ENCODE measurements around the gene RPL11. TPM values are rescaled to one million over a fixed set of nuclear protein-coding genes. Genes with fewer than 3 reads are reported as not detected.

The RPL11 gene
- total RNA-seq, 2 donors from 2014 or later, result 553 to 720 TPM

- peaks cover 6 to 16% of the 10 kb centered on the region in 2 donors for H3K36me3 ChIP-seq (replicated peaks in 1 of 2; ENCODE audit: insufficient read depth in 1 of 2, low read depth in 2 of 2)
- peak overlapping the region; percentile 66 to 90 (median 84) for H3K27ac ChIP-seq
- peaks cover 45% of the 10 kb centered on the region for H3K4me1 ChIP-seq
- 4% methylated on average over 15 to 17 of the region's 17 CpGs for WGBS, 2 donors
- intact Hi-C loops (cut with DNase I), result no loop called here
- H3K27me3 ChIP-seq, result no peaks in the 10 kb centered on the region
- TF ChIP-seq POLR2A (IDR thresholded peaks at IDR 0.05), result no peak
- no peak for TF ChIP-seq CTCF (IDR thresholded peaks at IDR 0.05)
- no peaks in the 10 kb centered on the region for H3K9me3 ChIP-seq
- DNase-seq, result no peak
- H3K4me3 ChIP-seq, result peak overlapping the region; percentile 81 to 83
- no peak for ATAC-seq
Observed at GRCh38 chr1:23692308-23692871, 784 bp downstream of the RPL11 start.

- Histone ChIP-seq H3K36me3 (replicated peaks in 1 of 2; ENCODE audit: insufficient read depth in 1 of 2, low read depth in 2 of 2) (peaks cover 6 to 18% of the 10 kb centered on the region in 2 donors), H3K27me3 (no peaks in the 10 kb centered on the region), H3K4me3 (no peak overlapping the region), H3K9me3 (no peaks in the 10 kb centered on the region), H3K4me1 (peaks cover 45% of the 10 kb centered on the region), H3K27ac (peak overlapping the region in 2 of 4 donors; percentile 7 to 90)
- 55 to 64% methylated on average over 2 of the region's 2 CpGs for WGBS, 2 donors
- ATAC-seq, result no peak
- no peak for DNase-seq
- intact Hi-C loops (cut with DNase I), result no loop called here
- TF ChIP-seq CTCF (IDR thresholded peaks at IDR 0.05) (no peak), POLR2A (IDR thresholded peaks at IDR 0.05) (no peak)
Observed at GRCh38 chr1:23693599-23693998, 2.0 kb downstream of the RPL11 start.

- intact Hi-C loops (cut with DNase I), result no loop called here
- H3K36me3 ChIP-seq (replicated peaks in 1 of 2; ENCODE audit: insufficient read depth in 1 of 2, low read depth in 2 of 2), result peaks cover 6 to 19% of the 10 kb centered on the region in 2 donors
- no peaks in the 10 kb centered on the region for H3K9me3 ChIP-seq
- DNase-seq (no peak), ATAC-seq (no peak)
- TF ChIP-seq CTCF (IDR thresholded peaks at IDR 0.05), result no peak
- TF ChIP-seq POLR2A (IDR thresholded peaks at IDR 0.05), result no peak
- H3K27me3 ChIP-seq, result no peaks in the 10 kb centered on the region
- H3K4me1 ChIP-seq, result peaks cover 45% of the 10 kb centered on the region
- no peak overlapping the region for H3K27ac ChIP-seq
- no peak overlapping the region for H3K4me3 ChIP-seq
- 30 to 43% methylated on average over 3 of the region's 3 CpGs for WGBS, 2 donors
Observed at GRCh38 chr1:23694371-23694770, 2.8 kb downstream of the RPL11 start.

- no peak for TF ChIP-seq CTCF (IDR thresholded peaks at IDR 0.05)
- no peak for TF ChIP-seq POLR2A (IDR thresholded peaks at IDR 0.05)
- no peak for DNase-seq
- H3K36me3 ChIP-seq (replicated peaks in 1 of 2; ENCODE audit: insufficient read depth in 1 of 2, low read depth in 2 of 2), result peaks cover 11 to 19% of the 10 kb centered on the region in 2 donors
- 91 to 97% methylated on average over 3 of the region's 3 CpGs for WGBS, 2 donors
- no peaks in the 10 kb centered on the region for H3K27me3 ChIP-seq
- intact Hi-C loops (cut with DNase I), result no loop called here
- H3K4me3 ChIP-seq, result no peak overlapping the region
- ATAC-seq, result no peak
- peaks cover 45% of the 10 kb centered on the region for H3K4me1 ChIP-seq
- H3K9me3 ChIP-seq, result no peaks in the 10 kb centered on the region
- no peak overlapping the region for H3K27ac ChIP-seq
Observed at GRCh38 chr1:23695667-23696066, 4.1 kb downstream of the RPL11 start.

GRCh38 chr1:23696335-23696989 is 4.9 kb downstream of the RPL11 start:
- intact Hi-C loops (cut with DNase I), result no loop called here
- peaks cover 51% of the 10 kb centered on the region for H3K4me1 ChIP-seq
- no peaks in the 10 kb centered on the region for H3K27me3 ChIP-seq
- TF ChIP-seq CTCF (IDR thresholded peaks at IDR 0.05) (no peak), POLR2A (IDR thresholded peaks at IDR 0.05) (no peak)
- peaks cover 11 to 19% of the 10 kb centered on the region in 2 donors for H3K36me3 ChIP-seq (replicated peaks in 1 of 2; ENCODE audit: insufficient read depth in 1 of 2, low read depth in 2 of 2)
- ATAC-seq, result no peak
- H3K27ac ChIP-seq, result no peak overlapping the region
- WGBS, 2 donors, result 42 to 51% methylated on average over 6 of the region's 6 CpGs
- H3K9me3 ChIP-seq, result no peaks in the 10 kb centered on the region
- DNase-seq, result no peak
- no peak overlapping the region for H3K4me3 ChIP-seq

Data from body of pancreas (tissue), 4 donors.